ENCODE data around the gene RFX4. TPM values are rescaled to one million over a fixed set of nuclear protein-coding genes. Genes with fewer than 3 reads are reported as not detected.

Gene RFX4
- polyA plus RNA-seq, 2 of the 4 experiments (the other 2 are of a cell fraction), result not detected

DNA sequence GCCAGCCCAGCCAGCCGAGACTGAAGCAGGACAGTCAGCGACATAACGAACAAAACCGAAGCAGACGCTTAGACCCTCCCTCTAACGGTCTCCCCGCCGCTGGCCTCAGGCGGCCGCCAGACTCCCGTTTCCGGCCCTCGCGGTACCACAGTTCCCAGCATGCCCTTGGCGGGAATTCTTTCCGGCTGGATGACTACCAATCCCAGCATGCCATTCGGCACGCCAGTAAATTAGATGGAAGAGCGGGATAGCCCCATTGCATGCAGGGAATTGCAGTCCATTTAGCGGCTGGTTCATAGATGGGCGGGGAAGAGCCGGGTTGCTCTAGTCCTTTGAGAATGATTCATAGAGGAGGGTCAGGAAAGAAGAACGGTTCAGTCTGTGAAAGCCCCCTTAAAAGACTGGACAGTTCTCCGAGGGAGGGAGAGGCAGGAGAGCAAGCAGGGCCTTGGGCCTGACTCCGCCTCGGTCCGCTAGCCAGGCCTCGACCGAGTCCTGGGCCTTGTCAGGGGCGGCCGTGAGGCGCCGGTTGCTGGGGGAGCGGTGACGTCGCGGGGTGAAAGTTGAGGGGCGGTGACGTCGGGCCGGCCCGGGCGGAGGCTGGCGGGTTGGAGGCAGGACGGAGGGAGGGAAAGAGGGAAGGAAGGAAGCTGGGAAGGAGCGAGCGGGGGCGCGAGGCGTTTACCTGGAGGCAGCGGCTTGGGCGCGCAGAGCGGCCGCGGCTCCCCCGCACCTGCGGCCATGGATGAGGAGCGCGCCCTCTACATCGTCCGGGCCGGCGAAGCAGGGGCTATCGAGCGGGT is 191.4 kb downstream of the RFX4 start, which contains the start of gene RIC8B (continued):
- TF ChIP-seq FOSL2 (IDR thresholded peaks at IDR 0.05), result 0 out of 2 replicates have a peak, but pooled peaks have one; percentile 21
- peak; percentile 87 for TF ChIP-seq FOSL2 (CRISPR knock-in tag; IDR thresholded peaks at IDR 0.05)
- TF ChIP-seq, protein P1, sequence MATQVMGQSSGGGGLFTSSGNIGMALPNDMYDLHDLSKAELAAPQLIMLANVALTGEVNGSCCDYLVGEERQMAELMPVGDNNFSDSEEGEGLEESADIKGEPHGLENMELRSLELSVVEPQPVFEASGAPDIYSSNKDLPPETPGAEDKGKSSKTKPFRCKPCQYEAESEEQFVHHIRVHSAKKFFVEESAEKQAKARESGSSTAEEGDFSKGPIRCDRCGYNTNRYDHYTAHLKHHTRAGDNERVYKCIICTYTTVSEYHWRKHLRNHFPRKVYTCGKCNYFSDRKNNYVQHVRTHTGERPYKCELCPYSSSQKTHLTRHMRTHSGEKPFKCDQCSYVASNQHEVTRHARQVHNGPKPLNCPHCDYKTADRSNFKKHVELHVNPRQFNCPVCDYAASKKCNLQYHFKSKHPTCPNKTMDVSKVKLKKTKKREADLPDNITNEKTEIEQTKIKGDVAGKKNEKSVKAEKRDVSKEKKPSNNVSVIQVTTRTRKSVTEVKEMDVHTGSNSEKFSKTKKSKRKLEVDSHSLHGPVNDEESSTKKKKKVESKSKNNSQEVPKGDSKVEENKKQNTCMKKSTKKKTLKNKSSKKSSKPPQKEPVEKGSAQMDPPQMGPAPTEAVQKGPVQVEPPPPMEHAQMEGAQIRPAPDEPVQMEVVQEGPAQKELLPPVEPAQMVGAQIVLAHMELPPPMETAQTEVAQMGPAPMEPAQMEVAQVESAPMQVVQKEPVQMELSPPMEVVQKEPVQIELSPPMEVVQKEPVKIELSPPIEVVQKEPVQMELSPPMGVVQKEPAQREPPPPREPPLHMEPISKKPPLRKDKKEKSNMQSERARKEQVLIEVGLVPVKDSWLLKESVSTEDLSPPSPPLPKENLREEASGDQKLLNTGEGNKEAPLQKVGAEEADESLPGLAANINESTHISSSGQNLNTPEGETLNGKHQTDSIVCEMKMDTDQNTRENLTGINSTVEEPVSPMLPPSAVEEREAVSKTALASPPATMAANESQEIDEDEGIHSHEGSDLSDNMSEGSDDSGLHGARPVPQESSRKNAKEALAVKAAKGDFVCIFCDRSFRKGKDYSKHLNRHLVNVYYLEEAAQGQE (IDR thresholded peaks at IDR 0.05), result peak; percentile 92
- no peak for TF ChIP-seq SMC3 (IDR thresholded peaks at IDR 0.05)
- TF ChIP-seq, protein P2, sequence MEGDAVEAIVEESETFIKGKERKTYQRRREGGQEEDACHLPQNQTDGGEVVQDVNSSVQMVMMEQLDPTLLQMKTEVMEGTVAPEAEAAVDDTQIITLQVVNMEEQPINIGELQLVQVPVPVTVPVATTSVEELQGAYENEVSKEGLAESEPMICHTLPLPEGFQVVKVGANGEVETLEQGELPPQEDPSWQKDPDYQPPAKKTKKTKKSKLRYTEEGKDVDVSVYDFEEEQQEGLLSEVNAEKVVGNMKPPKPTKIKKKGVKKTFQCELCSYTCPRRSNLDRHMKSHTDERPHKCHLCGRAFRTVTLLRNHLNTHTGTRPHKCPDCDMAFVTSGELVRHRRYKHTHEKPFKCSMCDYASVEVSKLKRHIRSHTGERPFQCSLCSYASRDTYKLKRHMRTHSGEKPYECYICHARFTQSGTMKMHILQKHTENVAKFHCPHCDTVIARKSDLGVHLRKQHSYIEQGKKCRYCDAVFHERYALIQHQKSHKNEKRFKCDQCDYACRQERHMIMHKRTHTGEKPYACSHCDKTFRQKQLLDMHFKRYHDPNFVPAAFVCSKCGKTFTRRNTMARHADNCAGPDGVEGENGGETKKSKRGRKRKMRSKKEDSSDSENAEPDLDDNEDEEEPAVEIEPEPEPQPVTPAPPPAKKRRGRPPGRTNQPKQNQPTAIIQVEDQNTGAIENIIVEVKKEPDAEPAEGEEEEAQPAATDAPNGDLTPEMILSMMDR (IDR thresholded peaks at IDR 0.05), result no peak
- no peak for TF ChIP-seq HOXB13 (CRISPR knock-in tag; IDR thresholded peaks at IDR 0.05; ENCODE audit: low read depth)
- no peak for TF ChIP-seq FOXS1 (CRISPR knock-in tag; IDR thresholded peaks at IDR 0.05)
- TF ChIP-seq NFE2L2 (conservative IDR thresholded peaks at IDR 0.05; ENCODE audit: low read length), result no peak
- no peak for TF ChIP-seq KDM1A (IDR thresholded peaks at IDR 0.05; ENCODE audit: low read depth)
- no peak for TF ChIP-seq EHMT2 (IDR thresholded peaks at IDR 0.05; ENCODE audit: low read depth)
- no peak for TF ChIP-seq ZSCAN20 (CRISPR knock-in tag; IDR thresholded peaks at IDR 0.05)
- peak; percentile 93 for TF ChIP-seq CHD2 (IDR thresholded peaks at IDR 0.05; ENCODE audit: low read length, partially characterized antibody)
- TF ChIP-seq, protein P3, sequence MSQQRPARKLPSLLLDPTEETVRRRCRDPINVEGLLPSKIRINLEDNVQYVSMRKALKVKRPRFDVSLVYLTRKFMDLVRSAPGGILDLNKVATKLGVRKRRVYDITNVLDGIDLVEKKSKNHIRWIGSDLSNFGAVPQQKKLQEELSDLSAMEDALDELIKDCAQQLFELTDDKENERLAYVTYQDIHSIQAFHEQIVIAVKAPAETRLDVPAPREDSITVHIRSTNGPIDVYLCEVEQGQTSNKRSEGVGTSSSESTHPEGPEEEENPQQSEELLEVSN (IDR thresholded peaks at IDR 0.05; ENCODE audit: borderline replicate concordance, low read depth), result peak; percentile 72
- TF ChIP-seq POLR2AphosphoS2 (conservative IDR thresholded peaks at IDR 0.05; ENCODE audit: low read length), result no peak
- TF ChIP-seq BHLHE40 (IDR thresholded peaks at IDR 0.05; ENCODE audit: low read depth, low read length), result no peak
- no peak for TF ChIP-seq ZC3H11A (IDR thresholded peaks at IDR 0.05)
- TF ChIP-seq MYC (IDR thresholded peaks at IDR 0.05; ENCODE audit: borderline replicate concordance, low read length), result 0 out of 2 replicates have a peak, but pooled peaks have one; percentile 67
- TF ChIP-seq CEBPB (IDR thresholded peaks at IDR 0.05), result no peak
- TF ChIP-seq, protein P4, sequence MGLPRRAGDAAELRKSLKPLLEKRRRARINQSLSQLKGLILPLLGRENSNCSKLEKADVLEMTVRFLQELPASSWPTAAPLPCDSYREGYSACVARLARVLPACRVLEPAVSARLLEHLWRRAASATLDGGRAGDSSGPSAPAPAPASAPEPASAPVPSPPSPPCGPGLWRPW (IDR thresholded peaks at IDR 0.05), result no peak
- no peak for TF ChIP-seq NR3C1 (IDR thresholded peaks at IDR 0.05)
- no peak for TF ChIP-seq CHD4 (IDR thresholded peaks at IDR 0.05; ENCODE audit: borderline replicate concordance)
- TF ChIP-seq ZFP36 (IDR thresholded peaks at IDR 0.05; ENCODE audit: borderline replicate concordance, partially characterized antibody), result no peak
- TF ChIP-seq EP300 (IDR thresholded peaks at IDR 0.05), result no peak
- no peak for TF ChIP-seq TP53 (CRISPR knock-in tag; IDR thresholded peaks at IDR 0.05)
- no peak; a peak in 1 of 5 replicates for TF ChIP-seq RAD21 (conservative IDR thresholded peaks at IDR 0.05 in 1 of 2, IDR thresholded peaks at IDR 0.05 in 1 of 2)
- TF ChIP-seq RNF2 (IDR thresholded peaks at IDR 0.05; ENCODE audit: borderline replicate concordance, low read depth), result no peak
- no peak for TF ChIP-seq HOXA7 (CRISPR knock-in tag; IDR thresholded peaks at IDR 0.05)
- TF ChIP-seq ESRRA (IDR thresholded peaks at IDR 0.05; ENCODE audit: borderline replicate concordance, low read length), result no peak
- no peak for TF ChIP-seq MAZ (IDR thresholded peaks at IDR 0.05; ENCODE audit: borderline replicate concordance, low read depth, low read length)
- no peak for TF ChIP-seq RCOR1 (IDR thresholded peaks at IDR 0.05; ENCODE audit: low read depth, low read length)
- TF ChIP-seq POLR2A (IDR thresholded peaks at IDR 0.05; ENCODE audit: low read length), result peak; percentile 94
- no peak for TF ChIP-seq MAFK (IDR thresholded peaks at IDR 0.05; ENCODE audit: partially characterized antibody)
- 0 out of 2 replicates have a peak, but pooled peaks have one; percentile 16 for TF ChIP-seq RARB (CRISPR knock-in tag; IDR thresholded peaks at IDR 0.05)
- TF ChIP-seq, protein P5, sequence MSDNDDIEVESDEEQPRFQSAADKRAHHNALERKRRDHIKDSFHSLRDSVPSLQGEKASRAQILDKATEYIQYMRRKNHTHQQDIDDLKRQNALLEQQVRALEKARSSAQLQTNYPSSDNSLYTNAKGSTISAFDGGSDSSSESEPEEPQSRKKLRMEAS (IDR thresholded peaks at IDR 0.05), result peak; percentile 78
- TF ChIP-seq, protein P6, sequence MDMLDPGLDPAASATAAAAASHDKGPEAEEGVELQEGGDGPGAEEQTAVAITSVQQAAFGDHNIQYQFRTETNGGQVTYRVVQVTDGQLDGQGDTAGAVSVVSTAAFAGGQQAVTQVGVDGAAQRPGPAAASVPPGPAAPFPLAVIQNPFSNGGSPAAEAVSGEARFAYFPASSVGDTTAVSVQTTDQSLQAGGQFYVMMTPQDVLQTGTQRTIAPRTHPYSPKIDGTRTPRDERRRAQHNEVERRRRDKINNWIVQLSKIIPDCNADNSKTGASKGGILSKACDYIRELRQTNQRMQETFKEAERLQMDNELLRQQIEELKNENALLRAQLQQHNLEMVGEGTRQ (IDR thresholded peaks at IDR 0.05), result no peak

All from A549 (cell line).